ENCODE measurements around the gene MEIOB.
A peak's percentile ranks its signal among the peaks of the same experiment; 100 is the strongest.
"Not testable (repeated sequence)": the region's sequence is repeated elsewhere in the genome, so short reads cannot be mapped to it uniquely, and the experiment has no call there.

MEIOB gene

GRCh38 chr16:1906846-1907165, 34.8 kb upstream of the MEIOB start:
- no peak for DNase-seq

- no peak for DNase-seq
These were observed 34.3 kb upstream of the MEIOB start for GRCh38 chr16:1906055-1906845.

DNA sequence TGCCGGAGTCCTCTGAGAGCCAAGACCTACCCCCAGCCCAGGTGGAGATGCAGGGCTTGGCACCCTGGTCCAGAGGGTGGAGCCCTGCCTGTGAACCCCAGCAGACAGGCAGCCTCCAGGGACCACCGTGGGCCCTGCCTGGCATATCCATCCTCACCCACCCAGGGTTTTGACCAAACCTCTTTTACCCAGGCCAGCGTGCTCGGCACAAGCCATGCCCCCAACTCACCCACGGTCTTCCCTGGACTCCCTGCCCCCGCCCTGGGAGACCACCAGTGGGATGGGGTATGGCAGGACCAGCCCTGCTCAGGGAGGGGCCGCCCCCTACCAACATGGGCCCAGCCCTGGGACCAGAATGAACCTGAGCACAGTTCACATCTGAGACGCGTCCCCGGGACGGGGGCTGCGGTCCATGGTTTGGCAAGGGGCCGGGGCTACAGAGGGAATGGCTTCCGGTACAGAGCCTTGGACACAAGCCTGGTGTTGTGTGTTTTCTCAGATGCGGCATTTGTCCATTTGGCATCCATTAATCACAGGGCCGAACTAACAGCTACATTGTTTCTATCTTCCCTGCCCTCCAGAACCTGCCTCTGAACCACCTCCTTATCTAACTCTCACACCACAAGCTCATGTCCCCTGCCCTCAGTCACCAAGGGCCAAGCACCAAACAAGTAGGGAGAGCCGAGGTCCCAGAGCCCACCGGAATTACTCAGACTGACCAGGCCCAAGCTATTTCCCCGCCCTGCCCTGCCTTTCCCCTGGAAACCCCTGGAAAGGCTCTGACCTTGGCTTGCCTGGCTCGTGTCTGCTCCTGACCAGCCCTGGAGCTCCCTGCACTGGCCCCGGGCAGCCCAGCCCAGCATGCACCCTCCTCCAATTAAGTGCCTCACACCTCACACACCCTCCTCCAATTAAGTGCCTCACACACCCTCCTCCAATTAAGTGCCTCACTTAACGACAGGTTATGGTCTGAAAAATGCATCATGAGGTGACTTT, 32.2 kb upstream of the MEIOB start:
- DNase-seq, result no peak

- DNase-seq, result no peak
These were observed 31.2 kb upstream of the MEIOB start for GRCh38 chr16:1903220-1903574.

DNA sequence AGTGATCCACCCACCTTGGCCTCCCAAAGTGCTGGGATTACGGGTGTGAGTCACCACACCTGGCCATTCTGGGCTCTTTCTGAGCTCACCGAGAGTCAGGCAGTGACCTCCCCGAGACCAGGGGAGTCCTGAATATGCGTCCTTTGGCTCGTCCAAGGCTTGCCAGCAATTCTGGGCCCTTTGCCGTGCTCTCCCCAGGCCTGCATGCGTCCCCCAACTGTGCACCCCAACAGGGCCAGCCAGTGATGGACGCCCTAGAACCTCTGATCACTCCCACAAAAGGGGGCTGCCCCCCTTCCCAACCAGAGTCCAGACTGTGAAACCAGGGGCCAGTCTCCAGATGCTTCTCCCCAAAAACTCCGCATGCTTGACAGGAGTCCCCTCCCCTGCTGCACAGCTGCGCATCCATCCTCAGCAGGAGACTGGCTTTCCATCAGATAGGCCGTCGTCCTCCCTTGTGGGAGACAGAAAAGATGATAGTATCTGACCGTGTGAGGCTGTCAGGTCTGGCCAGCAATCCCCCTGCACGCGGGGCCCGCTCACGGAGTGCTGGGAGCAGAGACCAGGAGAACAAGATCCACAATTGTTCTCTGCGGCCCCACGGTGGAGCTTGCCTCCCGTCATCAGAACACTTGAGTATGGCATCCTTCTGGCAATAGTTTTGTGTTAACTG, 30.7 kb upstream of the MEIOB start:
- no peak for DNase-seq

DNA sequence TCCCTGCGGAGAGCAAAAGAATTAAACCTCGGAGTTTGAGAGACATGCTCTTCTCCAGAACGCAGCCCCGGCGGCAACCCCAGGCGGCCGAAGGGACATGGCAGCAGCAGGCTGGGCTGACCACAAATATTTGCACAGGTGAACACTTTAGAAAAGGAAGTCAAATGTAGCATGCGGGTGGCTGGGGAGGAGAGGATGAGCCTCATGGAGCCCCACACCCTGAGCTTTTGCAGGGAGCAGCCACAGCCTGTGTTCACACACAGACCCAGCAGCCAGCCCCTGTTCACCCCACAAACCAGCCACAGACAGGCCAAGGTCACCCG, 28.4 kb upstream of the MEIOB start:
- no peak for DNase-seq

DNA sequence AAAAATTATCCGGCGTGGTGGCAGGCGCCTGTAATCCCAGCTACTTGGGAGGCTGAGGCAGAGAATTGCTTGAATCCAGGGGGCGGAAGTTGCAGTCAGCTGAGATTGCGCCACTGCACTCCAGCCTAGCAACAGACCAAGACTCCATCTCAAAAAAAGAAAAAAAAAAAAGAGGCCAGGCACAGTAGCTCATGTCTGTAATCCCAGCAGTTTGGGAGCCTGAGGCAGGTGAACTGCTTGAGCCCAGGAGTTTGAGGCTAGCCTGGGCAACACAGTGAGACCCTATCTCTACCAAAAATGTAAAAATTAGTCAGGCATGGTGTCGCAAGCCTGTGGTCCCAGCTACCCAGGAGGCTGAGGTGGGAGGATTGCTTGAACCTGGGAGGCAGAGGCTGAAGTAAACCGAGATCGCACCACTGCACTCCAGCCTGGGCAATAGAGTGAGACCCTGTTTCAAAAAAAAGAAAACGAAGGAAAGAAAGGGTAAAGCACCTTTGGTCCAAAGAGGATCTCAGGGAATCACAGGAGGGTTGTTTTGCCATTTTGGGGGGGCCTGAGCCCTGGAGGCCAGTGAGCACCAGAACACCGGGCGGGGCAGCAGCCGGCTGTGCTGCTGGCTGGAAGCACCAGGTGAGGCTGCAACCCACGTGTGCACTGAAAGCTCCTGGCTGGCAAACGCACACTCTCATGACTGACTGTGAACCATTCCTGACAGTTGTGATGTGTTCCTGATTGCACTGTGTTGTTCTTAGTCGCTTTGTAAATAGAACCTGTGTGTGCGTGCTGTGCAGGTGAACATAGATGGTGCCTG, 27.9 kb upstream of the MEIOB start:
- DNase-seq, result no peak

DNA sequence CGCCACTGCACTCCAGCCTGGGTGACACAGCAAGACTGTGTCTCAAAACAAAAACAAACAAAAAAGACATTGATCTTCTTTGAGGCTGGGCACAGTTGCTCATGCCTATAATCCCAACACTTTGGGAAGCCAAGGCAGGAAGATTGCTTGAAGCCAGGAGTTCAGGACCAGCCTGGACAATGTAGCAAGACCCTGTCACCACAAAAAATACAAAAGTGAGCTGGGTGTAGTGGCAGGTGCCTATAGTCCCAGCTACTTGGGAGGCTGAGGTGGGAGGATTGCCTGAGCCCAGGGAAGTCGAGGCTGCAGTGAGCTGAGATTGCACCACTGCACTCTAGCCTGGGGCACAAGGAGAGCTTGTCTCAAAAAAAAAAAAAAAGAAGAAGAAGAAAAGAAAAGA, 25.7 kb upstream of the MEIOB start:
- not testable (repeated sequence) for DNase-seq

- no peak for DNase-seq
These were observed 24.1 kb upstream of the MEIOB start for GRCh38 chr16:1895949-1896675.

DNA sequence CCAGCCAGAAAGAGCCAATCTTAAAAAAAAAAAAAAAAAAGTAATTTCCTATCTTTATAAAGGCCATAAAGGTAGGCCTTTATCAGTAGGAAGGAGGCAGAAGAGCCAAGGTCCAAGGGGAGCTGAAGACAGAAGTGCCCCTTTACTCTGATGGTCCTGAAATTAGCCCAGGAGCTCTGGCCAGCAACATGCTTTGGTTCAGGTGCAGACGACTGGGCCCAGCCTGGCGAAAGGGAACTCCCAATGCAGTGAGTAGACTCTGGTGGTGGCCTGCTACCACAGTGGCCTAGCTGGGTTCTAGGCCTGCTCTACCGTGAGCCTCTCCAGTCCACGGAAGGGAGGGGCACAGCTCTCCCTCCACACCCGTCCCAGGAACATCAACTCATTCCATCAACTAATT, 23.1 kb upstream of the MEIOB start:
- no peak for DNase-seq

DNA sequence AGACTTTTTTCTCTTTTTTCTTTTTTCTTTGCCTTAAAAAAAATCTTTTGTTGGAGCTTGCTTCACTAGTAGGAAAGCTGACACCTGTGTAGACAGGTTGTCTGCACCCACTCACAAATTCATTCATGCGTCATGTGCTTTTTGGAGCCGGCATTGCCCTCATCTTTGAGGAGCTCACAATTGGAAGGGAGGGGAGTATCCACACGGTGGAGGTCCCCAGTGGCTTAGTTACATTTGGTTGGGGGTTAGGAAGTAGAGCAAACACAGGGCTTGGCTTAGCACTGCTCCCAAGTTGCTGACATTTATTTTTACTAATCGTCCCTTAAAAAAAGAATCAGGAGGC, 18.7 kb upstream of the MEIOB start:
- no peak for DNase-seq

GRCh38 chr16:1890024-1890707, 18.2 kb upstream of the MEIOB start:
- no peak for DNase-seq

GRCh38 chr16:1887711-1888354, 15.9 kb upstream of the MEIOB start:
- DNase-seq, result no peak

DNA sequence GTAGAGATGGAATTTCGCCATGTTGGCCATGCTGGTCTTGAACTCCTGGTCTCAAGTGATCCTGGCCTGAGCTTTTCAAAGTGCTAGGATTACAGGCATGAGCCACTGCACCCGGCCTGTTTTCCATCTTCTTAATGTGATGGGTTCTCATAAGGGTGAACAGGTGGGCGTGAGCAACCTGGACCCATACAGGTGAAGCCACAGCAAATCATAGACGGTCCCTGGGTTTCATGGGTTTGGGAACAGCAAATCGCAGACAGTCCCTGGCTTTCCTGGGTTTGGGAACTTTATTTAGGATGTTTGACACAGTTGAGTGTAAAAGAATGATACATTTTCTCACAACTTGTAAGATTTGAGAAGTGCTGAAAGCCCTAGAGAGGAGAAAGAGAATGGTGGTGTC, 12.9 kb upstream of the MEIOB start:
- no peak for DNase-seq

DNA sequence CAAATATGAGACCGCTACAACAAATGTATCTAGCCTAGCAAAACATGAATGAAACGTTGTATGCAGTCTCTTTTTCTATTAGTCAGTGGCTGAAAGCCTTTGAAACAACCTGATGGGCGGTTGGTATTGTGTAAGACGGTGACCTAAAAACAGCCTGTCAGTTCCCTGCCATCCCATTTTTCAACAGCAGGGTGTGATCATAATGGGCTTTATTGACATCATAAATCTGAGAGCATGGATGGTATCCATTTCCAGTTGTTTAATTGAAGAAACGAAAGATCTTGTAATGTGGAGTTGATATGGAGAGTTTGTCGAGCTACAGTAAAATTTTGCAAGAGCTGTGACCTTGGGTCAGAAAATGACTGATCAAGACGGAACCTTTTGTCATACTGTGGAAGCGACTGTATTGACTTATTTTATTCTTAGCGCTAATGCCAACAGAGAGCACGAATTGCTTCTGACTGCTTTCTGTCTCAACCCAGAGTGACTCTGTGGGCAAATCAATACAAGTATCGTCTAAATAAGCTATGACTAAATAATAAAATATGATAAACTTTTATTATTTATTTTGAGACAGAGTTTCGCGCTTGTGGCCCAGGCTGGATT, 12.3 kb upstream of the MEIOB start:
- peak; percentile 69 to 75 for DNase-seq

DNA sequence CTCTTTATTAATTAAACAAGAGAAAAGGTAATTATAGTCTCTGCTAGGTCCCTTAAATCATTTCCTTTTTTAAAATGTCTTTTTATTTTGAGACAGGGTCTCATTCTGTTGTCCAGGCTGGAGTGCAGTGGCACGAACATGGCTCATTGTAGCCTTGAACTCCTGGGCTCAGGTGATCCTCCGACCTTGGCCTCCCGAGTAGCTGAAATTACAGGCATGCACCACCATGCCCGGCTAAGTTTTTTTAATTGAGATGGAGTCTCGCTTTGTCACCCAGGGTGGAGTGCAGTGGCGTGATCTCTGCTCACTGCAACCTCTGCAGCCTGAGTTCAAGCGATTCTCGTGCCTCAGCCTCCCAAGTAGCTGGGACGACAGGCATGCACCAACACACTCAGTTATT, 9.2 kb upstream of the MEIOB start:
- DNase-seq, result not testable (repeated sequence)

- DNase-seq, result no peak
These were observed 7.5 kb upstream of the MEIOB start for GRCh38 chr16:1879477-1879876.

GRCh38 chr16:1878256-1878655, 6.3 kb upstream of the MEIOB start:
- DNase-seq, result no peak

DNA sequence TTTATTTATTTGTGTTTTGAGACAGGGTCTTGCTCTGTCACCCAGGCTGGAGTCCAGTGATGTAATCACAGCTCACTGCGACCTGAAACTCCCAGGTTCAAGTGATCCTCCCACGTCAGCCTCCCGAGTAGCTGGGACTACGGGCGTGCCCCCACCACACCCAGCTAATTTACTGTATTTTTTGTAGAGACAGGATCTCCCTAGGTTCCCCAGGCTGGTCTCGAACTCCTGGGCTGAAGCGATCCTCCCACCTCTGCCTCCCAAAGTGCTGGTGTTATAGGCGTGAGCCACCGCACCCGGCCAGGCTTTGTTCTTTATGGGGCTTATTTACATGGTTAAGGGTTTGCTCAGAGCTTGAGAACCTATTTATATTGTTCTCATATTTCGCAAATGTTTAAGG, 5.8 kb upstream of the MEIOB start:
- DNase-seq, result no peak

DNA sequence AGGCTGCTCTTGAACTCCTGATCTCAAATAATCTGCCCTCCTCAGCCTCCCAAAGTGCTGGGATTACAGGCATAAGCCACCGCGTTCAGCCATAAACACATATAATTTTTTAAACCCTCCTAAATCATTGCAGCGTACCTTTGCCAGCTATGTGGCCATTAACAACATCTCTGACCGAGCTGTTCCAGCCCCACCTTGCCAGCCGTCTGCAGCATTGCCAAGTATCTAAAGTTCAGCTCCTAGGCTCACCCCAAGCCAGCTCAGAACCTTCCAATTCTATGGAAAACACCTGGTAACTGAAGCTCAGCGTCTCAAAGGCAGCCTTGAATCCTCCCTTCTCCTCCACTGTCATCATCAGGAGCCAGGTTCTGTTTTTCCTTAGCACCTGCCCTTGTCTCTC, 5.1 kb upstream of the MEIOB start:
- DNase-seq, result no peak

DNA sequence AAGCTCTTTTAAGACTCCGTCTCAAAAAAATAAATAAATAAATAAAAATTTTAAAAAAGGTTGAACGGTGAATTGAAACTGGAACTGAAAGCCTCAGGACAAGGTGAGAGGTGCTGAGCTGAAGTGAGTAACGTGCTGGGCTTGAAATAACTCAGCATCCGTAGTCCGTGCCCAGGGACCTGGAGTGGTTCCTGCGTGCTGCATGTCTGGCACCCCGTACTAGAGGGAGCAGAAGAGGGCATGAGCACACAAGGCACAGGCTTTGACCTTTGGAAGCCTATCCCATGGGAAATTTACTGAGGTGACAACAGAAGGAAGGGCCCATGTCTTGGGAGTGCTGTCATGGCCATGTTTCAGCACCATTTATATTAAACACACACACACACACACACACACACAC, 4.5 kb upstream of the MEIOB start:
- no peak for DNase-seq
